ENCODE measurements around the gene SRC. TPM values are rescaled to one million over a fixed set of nuclear protein-coding genes. Genes with fewer than 3 reads are reported as not detected.

Gene SRC
- total and polyA plus RNA-seq, 3 donors from 2014 or later: 90.3 to 179 (median 143) TPM

DNA sequence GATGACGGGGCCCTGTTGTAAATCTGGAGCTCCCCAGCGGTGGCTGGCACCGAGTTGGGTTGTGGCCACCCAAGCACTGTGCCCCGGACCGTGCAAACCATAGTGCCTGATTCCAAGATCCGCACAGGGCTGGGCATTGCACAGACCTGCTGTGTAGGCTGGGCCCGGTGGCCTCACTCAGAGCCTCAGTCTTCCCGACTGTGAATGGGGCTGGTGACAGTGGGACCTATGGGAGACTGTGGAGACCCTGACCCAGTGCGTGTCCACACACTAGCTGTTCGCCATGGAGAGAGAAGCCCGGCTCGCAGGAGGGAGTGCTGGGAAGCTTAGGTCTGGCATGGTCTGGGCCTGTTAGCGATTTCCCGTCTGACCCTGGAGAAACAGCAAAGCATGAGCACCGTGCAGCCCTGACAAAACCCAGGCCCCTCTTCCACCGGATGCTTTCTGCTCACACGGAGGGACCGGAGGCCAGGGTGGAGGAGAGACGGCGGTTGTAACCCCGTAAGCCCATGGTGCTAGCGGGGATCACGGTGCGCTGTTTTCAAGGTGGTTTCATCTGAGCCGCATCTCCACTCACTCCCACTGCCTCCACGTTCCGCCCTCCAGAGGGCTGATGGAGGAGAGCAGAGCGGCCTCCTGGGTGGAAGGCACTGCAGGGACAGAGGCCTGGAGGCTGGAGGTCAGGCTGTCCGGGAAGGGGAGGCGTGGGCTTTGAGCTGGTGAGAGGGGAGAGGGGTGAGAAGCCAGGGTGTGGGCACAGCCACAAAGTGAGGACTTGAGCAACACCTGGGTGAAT is 52.2 kb downstream of the SRC start:
- H3K36me3 ChIP-seq (ENCODE audit: low read depth, missing control alignments): no peaks in the 10 kb centered on the region
- no peak overlapping the region for H3K4me3 ChIP-seq
- peaks cover 4% of the 10 kb centered on the region for H3K4me1 ChIP-seq
- no peaks in the 10 kb centered on the region for H3K27me3 ChIP-seq
- 86 to 93% methylated on average over 19 to 30 of the region's 30 CpGs for WGBS, 2 donors
- no peaks in the 10 kb centered on the region for H3K9me3 ChIP-seq
- intact Hi-C loops (cut with DNase I; ENCODE audit: low total_unique reads): no loop called here
- no peak for DNase-seq
- TF ChIP-seq POLR2A (IDR thresholded peaks at IDR 0.05): no peak
- TF ChIP-seq, protein P1, sequence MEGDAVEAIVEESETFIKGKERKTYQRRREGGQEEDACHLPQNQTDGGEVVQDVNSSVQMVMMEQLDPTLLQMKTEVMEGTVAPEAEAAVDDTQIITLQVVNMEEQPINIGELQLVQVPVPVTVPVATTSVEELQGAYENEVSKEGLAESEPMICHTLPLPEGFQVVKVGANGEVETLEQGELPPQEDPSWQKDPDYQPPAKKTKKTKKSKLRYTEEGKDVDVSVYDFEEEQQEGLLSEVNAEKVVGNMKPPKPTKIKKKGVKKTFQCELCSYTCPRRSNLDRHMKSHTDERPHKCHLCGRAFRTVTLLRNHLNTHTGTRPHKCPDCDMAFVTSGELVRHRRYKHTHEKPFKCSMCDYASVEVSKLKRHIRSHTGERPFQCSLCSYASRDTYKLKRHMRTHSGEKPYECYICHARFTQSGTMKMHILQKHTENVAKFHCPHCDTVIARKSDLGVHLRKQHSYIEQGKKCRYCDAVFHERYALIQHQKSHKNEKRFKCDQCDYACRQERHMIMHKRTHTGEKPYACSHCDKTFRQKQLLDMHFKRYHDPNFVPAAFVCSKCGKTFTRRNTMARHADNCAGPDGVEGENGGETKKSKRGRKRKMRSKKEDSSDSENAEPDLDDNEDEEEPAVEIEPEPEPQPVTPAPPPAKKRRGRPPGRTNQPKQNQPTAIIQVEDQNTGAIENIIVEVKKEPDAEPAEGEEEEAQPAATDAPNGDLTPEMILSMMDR (IDR thresholded peaks at IDR 0.05): no peak
- no peak overlapping the region for H3K27ac ChIP-seq

DNA sequence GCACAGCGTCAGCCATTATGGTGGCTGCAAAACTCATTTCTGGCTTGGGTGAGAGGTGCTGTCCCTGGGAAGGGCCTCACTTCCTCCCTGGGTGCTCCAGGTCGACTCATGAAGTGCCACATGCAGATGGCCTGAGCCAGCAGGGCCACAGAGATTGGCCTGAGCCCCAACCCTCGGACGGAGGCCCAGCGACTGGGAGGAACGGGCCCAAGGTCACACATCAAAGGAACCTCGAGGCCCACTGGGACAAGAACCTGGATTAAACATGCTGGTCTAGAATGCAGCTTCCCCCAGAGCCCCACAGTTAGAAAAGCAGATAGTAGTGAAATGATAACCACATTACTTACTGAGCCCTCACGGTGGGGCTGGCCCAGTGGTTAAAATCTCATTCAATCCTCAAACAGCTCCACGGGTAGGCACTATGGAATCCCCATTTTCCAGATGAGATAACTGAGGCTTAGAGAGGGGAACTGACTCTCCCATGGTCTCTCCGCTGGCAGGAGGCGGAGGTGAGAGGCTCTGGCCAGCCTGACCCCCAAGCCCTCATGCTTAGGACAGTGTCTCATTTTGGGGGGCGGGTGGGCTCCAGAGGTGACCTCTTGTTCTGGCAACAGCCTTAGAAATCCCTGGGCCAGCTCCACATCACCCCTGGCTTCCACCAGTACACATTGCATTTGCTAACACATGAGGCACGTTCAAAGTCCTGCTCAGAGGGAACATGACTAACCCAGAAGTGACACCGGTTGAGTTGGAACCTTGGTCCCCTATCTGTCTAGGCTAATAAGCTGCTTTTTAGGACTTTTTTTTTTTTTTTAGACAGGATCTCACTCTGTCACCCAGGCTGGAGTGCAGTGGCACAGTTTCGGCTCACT is 53.0 kb downstream of the SRC start:
- WGBS, 2 donors: 59 to 89% methylated on average over 9 to 15 of the region's 15 CpGs
- intact Hi-C loops (cut with DNase I; ENCODE audit: low total_unique reads): no loop called here
- Histone ChIP-seq H3K27ac (no peak overlapping the region), H3K27me3 (no peaks in the 10 kb centered on the region), H3K9me3 (no peaks in the 10 kb centered on the region), H3K36me3 (ENCODE audit: low read depth, missing control alignments) (no peaks in the 10 kb centered on the region), H3K4me3 (no peak overlapping the region), H3K4me1 (peaks cover 4% of the 10 kb centered on the region)
- TF ChIP-seq POLR2A (IDR thresholded peaks at IDR 0.05): no peak
- TF ChIP-seq, protein P1 (IDR thresholded peaks at IDR 0.05): no peak
- DNase-seq: no peak

DNA sequence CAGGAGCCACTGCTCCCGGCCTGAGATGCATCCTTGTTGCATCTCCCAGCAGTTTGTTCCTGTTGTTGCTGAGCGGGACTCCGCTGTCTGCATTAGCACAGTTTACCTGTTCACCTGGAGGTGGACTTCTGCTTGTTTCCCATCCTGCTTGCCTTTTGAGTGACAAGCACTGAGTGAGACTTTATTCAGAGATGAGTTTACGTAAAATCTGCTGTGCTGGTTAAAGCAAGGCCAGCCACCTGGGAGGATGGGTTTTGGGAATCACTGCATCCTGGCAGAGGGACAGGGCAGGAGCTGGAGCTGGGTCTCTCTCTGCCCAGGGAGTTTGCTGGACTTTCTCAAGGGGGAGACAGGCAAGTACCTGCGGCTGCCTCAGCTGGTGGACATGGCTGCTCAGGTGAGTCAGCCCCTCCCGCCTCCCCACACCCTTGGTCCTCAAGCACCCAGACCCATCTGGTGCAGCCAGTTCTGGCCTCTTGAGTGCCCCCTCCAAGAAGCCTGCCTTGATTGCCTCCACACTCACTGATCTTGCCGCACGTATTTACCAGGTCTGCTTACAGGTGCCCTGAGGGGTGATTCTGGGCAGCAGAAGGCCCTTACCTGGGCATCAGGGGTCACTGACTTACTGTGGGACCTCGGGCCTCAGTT is 55.5 kb downstream of the SRC start:
- H3K9me3 ChIP-seq: no peaks in the 10 kb centered on the region
- H3K4me3 ChIP-seq: no peak overlapping the region
- H3K4me1 ChIP-seq: no peaks in the 10 kb centered on the region
- DNase-seq: no peak
- H3K27ac ChIP-seq: no peak overlapping the region
- WGBS, 2 donors: 91 to 94% methylated on average over 8 to 9 of the region's 9 CpGs
- intact Hi-C loops (cut with DNase I; ENCODE audit: low total_unique reads): loop anchor here (10.0 kb wide), 1 partner anchor 123 kb away; the partner anchor contains the start of genes BLCAP and NNAT
- no peaks in the 10 kb centered on the region for H3K27me3 ChIP-seq
- H3K36me3 ChIP-seq (ENCODE audit: low read depth, missing control alignments): no peaks in the 10 kb centered on the region
- TF ChIP-seq POLR2A (IDR thresholded peaks at IDR 0.05): no peak
- TF ChIP-seq, protein P1 (IDR thresholded peaks at IDR 0.05): no peak

DNA sequence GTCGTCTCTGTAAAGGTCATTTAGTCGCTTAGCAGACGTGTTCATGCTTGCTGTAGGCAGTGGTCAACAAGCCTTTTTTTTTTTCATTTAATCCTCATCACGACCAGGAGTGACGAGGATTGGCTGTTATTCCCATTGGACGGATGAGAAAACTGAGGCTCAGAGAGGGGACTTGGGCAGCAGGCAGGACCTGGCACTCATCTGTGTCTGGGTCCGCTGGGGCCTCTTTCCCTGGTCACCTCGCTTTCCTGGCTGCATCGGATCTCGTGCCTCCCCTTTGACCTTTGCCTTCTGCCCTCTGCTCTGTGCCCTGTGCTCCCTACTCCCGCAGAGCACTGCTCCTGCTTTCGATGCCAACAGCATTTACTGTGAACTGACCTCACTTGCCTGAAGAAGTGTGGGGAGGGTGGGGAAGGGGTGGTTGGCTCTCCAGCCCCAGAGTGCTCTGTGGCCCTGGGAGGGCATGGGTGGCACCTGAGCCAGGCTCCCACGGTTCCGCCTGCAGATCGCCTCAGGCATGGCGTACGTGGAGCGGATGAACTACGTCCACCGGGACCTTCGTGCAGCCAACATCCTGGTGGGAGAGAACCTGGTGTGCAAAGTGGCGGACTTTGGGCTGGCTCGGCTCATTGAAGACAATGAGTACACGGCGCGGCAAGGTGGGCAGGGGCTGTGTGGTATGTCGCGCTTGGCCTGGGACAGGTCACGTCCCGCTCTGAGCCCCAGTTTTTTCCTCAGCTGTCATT is 56.2 kb downstream of the SRC start:
- Histone ChIP-seq H3K36me3 (ENCODE audit: low read depth, missing control alignments) (no peaks in the 10 kb centered on the region), H3K27ac (no peak overlapping the region), H3K27me3 (no peaks in the 10 kb centered on the region), H3K4me1 (no peaks in the 10 kb centered on the region), H3K4me3 (no peak overlapping the region), H3K9me3 (no peaks in the 10 kb centered on the region)
- no peak for DNase-seq
- 88 to 90% methylated on average over 12 to 30 of the region's 30 CpGs for WGBS, 2 donors
- intact Hi-C loops (cut with DNase I; ENCODE audit: low total_unique reads): loop anchor here (10.0 kb wide), 1 partner anchor 123 kb away; the partner anchor contains the start of genes BLCAP and NNAT
- TF ChIP-seq, protein P1 (IDR thresholded peaks at IDR 0.05): no peak
- no peak for TF ChIP-seq POLR2A (IDR thresholded peaks at IDR 0.05)
